Bladder microvascular endothelial cell (primary cell): Measurements from ENCODE around the gene MYO9B. TPM values are rescaled to one million over a fixed set of nuclear protein-coding genes. Genes with fewer than 3 reads are reported as not detected.

ENCODE experiments used
- total RNA-seq: library from RNA; depleted of rRNA; stranded (reverse); fragments of >200 nt; gene quantifications from 2 replicates; pipeline ENCODE4 v1.2.3, GENCODE V29; 2014

MYO9B gene
- total RNA-seq = 38.7 and 75.2 TPM in 2 replicates

GRCh38 chr19:17075035-17075863 is at the start of gene MYO9B, which contains the start of gene HAUS8:
Gene MYO9B, plus strand, starts transcription at chr19:17075777. Its CDS starts 25,941 bp downstream, at chr19:17101718.
Gene HAUS8, minus strand, starts transcription at chr19:17075452. Its CDS starts 30 bp downstream, at chr19:17075422.

GRCh38 chr19:17026706-17027534 is 48.7 kb upstream of the MYO9B start, which contains the start of gene CPAMD8:
Gene CPAMD8, minus strand, starts transcription at chr19:17026810. Its CDS starts 168 bp downstream, at chr19:17026642.

DNA sequence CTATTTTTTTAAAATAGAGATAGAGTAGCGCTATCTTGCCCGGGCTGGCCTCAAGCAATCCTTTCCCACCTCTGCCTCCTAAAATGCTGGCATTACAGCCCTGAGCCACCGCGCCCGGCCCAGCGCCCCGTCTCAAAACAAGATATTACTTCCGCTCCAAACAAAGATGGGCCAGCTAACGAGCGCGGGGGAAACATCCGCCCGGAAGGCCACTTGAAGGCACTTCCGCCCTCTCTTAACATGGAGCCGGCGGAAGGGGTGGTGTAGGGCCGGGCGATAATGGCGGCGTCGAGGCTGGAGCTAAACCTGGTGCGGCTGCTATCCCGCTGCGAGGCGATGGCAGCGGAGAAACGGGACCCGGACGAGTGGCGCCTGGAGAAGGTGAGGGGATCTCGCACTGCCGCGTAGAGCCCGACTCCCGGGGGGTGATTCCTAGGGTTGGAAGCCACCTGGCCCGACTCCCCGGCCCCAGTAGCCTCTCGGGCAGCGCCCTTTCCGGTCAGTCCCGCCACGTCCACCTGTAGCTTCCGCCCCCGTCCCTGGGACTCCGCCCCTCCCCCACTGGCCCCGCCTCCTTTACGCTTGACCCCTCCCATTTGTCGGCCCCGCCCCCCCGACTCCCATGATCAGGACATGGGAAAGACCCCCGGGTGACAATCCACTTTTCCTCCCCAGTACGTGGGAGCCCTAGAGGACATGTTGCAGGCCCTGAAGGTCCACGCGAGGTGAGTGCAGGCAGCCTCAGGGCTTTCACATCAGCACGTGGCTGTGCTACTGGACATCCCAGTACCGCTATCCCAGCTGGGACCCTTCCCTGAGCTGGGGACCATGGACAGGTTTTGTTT is 139.8 kb downstream of the MYO9B start, which contains the start of gene USE1:
Gene USE1 (plus strand): TSS at position 231 of the 845 bp plus-strand sequence. CDS start 49 bp downstream, at position 280.

GRCh38 chr19:17226002-17226933 is 150.7 kb downstream of the MYO9B start, which contains the start of gene OCEL1:
Gene OCEL1, plus strand, starts transcription at chr19:17226226. Its CDS starts 22 bp downstream, at chr19:17226248.

DNA sequence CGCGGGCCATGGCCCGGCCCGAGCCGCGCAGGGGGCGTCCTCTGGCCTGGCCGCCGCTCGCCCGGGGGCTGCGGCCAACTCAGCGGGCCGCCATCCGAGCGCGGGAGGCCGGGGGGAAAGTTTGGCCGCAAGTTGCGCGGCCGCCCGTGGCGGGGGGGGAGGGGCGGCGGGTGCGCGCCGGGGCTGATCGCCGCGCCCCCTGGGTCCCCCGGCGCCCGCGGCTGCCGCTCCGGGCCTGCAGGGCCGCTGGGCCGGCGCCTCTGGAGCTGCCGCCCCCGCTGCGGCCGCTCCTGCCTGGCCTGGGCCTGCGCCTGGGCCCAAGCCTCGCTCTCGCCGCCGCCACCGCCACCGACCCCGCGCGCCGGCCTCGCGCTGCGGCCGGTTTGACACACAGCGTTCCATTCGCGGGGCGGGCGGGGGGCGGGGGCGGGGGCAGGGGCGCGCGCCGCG is 170.0 kb downstream of the MYO9B start, which contains the start of gene NR2F6:
Gene NR2F6 (minus strand): TSS at position 385 of the 450 bp plus-strand sequence. CDS start 699 bp downstream, outside the sequence.

Other genes with a start within 250 kb of the MYO9B start
- gene SIN3B, start 246.4 kb upstream of the MYO9B start, total RNA-seq = 25.1 and 72.7 TPM in 2 replicates
- gene F2RL3, start 186.8 kb upstream of the MYO9B start, total RNA-seq = 3.4 and 7.0 TPM in 2 replicates
- 1.5 and 2.7 TPM in 2 replicates for gene CPAMD8, start 49.0 kb upstream of the MYO9B start, total RNA-seq
- 3.8 and 4.2 TPM in 2 replicates for gene HAUS8, start 325 bp upstream of the MYO9B start, total RNA-seq
- gene USE1, start 139.6 kb downstream of the MYO9B start, total RNA-seq = 12.8 and 22.0 TPM in 2 replicates
- gene OCEL1, start 150.4 kb downstream of the MYO9B start, total RNA-seq = 1.5 and 2.1 TPM in 2 replicates
- 29.3 and 39.3 TPM in 2 replicates for gene NR2F6, start 170.1 kb downstream of the MYO9B start, total RNA-seq
- 27.4 and 34.0 TPM in 2 replicates for gene USHBP1, start 189.0 kb downstream of the MYO9B start, total RNA-seq
- gene BABAM1, start 191.7 kb downstream of the MYO9B start, total RNA-seq = 91.3 and 113 TPM in 2 replicates
- 0.49 and 0.76 TPM in 2 replicates for gene ANKLE1, start 206.1 kb downstream of the MYO9B start, total RNA-seq
- gene ABHD8, start 227.6 kb downstream of the MYO9B start, total RNA-seq = 5.2 and 7.2 TPM in 2 replicates
- gene MRPL34, start 230.1 kb downstream of the MYO9B start, total RNA-seq = 16.3 and 24.4 TPM in 2 replicates
- 14.4 and 38.8 TPM in 2 replicates for gene DDA1, start 233.8 kb downstream of the MYO9B start, total RNA-seq